ENCODE results near the gene ACAP3. TPM values are rescaled to one million over a fixed set of nuclear protein-coding genes. Genes with fewer than 3 reads are reported as not detected.

ACAP3 gene
- total and polyA plus RNA-seq, 2 of the 4 experiments (the other 2 are of a cell fraction), result 13.3 to 58.2 TPM

GRCh38 chr1:1325288-1326074, 17.8 kb upstream of the ACAP3 start:
- dilution Hi-C loops (cut with HindIII; ENCODE audit: low sequenced_read_pairs, unreplicated experiment) (no loop called here), in situ Hi-C loops (cut with MboI; ENCODE audit: low sequenced_read_pairs) (no loop called here), intact Hi-C loops (cut with micrococcal nuclease) (no loop called here)
- peak overlapping the region; percentile 38; the same call in 1 of the 2 replicates for H3K23ac ChIP-seq (ENCODE audit: low read depth, low read length)
- no peak overlapping the region for H2BK20ac ChIP-seq (ENCODE audit: low read depth, low read length)
- no peak overlapping the region for H2BK15ac ChIP-seq (ENCODE audit: low read depth, low read length)
- peaks cover 53% of the 10 kb centered on the region for H4K20me1 ChIP-seq (ENCODE audit: insufficient read depth, low read length)
- no peaks in the 10 kb centered on the region for H3K9me3 ChIP-seq (ENCODE audit: control insufficient read depth, insufficient read depth, low read length)
- H3K36me3 ChIP-seq (ENCODE audit: control insufficient read depth, insufficient read depth, low read length), result peaks cover 9% of the 10 kb centered on the region
- peak overlapping the region; percentile 61 for H2BK5ac ChIP-seq (ENCODE audit: low read depth, low read length, poor library complexity, severe bottlenecking)
- H3K27me3 ChIP-seq (ENCODE audit: control insufficient read depth, insufficient read depth, low read length), result no peaks in the 10 kb centered on the region
- peak overlapping the region; percentile 99 for H2AK9ac ChIP-seq (replicated peaks; ENCODE audit: low read depth, low read length, poor library complexity)
- peaks cover 9% of the 10 kb centered on the region for H3K9me1 ChIP-seq (ENCODE audit: insufficient read depth, low read length)
- peak overlapping the region; percentile 61; the same call in 1 of the 2 replicates for H4K5ac ChIP-seq (ENCODE audit: low read depth, low read length)
- peak overlapping the region; percentile 95 for H2AFZ ChIP-seq (replicated peaks; ENCODE audit: low read length, poor library complexity)
- H3K56ac ChIP-seq (ENCODE audit: extremely low read depth, insufficient read depth, low read length), result peak overlapping the region; percentile 1; the same call in 1 of the 2 replicates
- peak overlapping the region; percentile 76 for H3K27ac ChIP-seq (ENCODE audit: insufficient read depth, low read length)
- H3K14ac ChIP-seq (replicated peaks; ENCODE audit: low read depth, low read length), result 0 out of 2 replicates have a peak overlapping the region, but pooled peaks have one; percentile 25
- peak overlapping the region; percentile 99 for H3K4me3 ChIP-seq (ENCODE audit: insufficient read depth, low read depth, low read length)
- H2BK120ac ChIP-seq (ENCODE audit: low read depth, low read length), result no peak overlapping the region
- ChIA-PET CTCF (no interaction called here), POLR2A (ENCODE audit: unreplicated experiment) (no interaction called here)
- H3K4me2 ChIP-seq (ENCODE audit: low read depth, low read length), result peak overlapping the region; percentile 91
- peak overlapping the region; percentile 41; the same call in 1 of the 2 replicates for H4K91ac ChIP-seq (ENCODE audit: insufficient read depth, low read depth, low read length)
- peak overlapping the region; percentile 85; the same call in 1 of the 2 replicates for H2AK5ac ChIP-seq (ENCODE audit: low read depth, low read length)
- H3K9ac ChIP-seq (ENCODE audit: low read depth, low read length), result peak overlapping the region; percentile 84
- H3K4ac ChIP-seq (ENCODE audit: low read depth, low read length), result peak overlapping the region; percentile 72
- DNase-seq, result no peak
- H3K4me1 ChIP-seq (ENCODE audit: control insufficient read depth, insufficient read depth, low read length), result peaks cover 7% of the 10 kb centered on the region; the same call in 1 of the 2 replicates
- no peak overlapping the region for H3K18ac ChIP-seq (ENCODE audit: low read depth, low read length)
- no TSS peak for BruUV-seq (replicated peaks)
- H4K8ac ChIP-seq (ENCODE audit: low read depth in 2 of 2, low read length in 2 of 2), result peak overlapping the region; percentile 43 to 65; a peak in 1 of 4 replicates
- H3K79me1 ChIP-seq (ENCODE audit: low read depth in 1 of 2, low read length in 2 of 2), result peaks cover 7 to 56% of the 10 kb centered on the region in 2 experiments; a peak in 2 of 4 replicates
- ATAC-seq (ENCODE audit: low read depth), result no peak
- WGBS, 2 experiments (ENCODE audit: extremely low coverage in 2 of 2, insufficient read length in 1 of 2), result 60% methylated on average over 6 of the region's 16 CpGs; no CpG with 5 or more reads in 1 of the 2 experiments
- no peak for TF ChIP-seq NFE2L2 (IDR thresholded peaks at IDR 0.05; ENCODE audit: low read depth, low read length)
- no peak for TF ChIP-seq MXI1 (IDR thresholded peaks at IDR 0.05; ENCODE audit: borderline replicate concordance, low read depth, low read length)
- TF ChIP-seq ELK1 (IDR thresholded peaks at IDR 0.05; ENCODE audit: borderline replicate concordance, low read depth, low read length), result no peak
